Measurements from ENCODE around the gene CYP2S1.
"Not testable (repeated sequence)": the region's sequence is repeated elsewhere in the genome, so short reads cannot be mapped to it uniquely, and the experiment has no call there.

The CYP2S1 gene

GRCh38 chr19:41226053-41226873 is 33.2 kb downstream of the CYP2S1 start:
- Histone ChIP-seq H3K56ac (ENCODE audit: low read length) (peak overlapping the region; percentile 90), H3K27me3 (ENCODE audit: insufficient read depth, low read length, poor library complexity) (no peaks in the 10 kb centered on the region), H2BK15ac (replicated peaks; ENCODE audit: low read depth) (no peak overlapping the region), H2BK5ac (ENCODE audit: low read length) (peak overlapping the region; percentile 33), H3K79me2 (ENCODE audit: control insufficient read depth, insufficient read depth, low read length) (no peaks in the 10 kb centered on the region), H3K4me3 (ENCODE audit: low read length) (peak overlapping the region; percentile 21), H2AK5ac (ENCODE audit: low read length) (no peak overlapping the region), H3K9ac (ENCODE audit: low read length) (peak overlapping the region; percentile 70), H2BK120ac (ENCODE audit: low read depth, low read length) (no peak overlapping the region), H3K18ac (ENCODE audit: low read length) (peak overlapping the region; percentile 20), H3K36me3 (ENCODE audit: control insufficient read depth, insufficient read depth, low read length) (no peaks in the 10 kb centered on the region), H3K23ac (ENCODE audit: low read length) (peak overlapping the region; percentile 75), H3K4me2 (ENCODE audit: low read length) (peak overlapping the region; percentile 42), H3K79me1 (ENCODE audit: low read length) (no peaks in the 10 kb centered on the region), H3K4me1 (ENCODE audit: control insufficient read depth, low read depth, low read length) (peaks cover 8% of the 10 kb centered on the region), H3K4ac (ENCODE audit: low read depth, low read length) (peak overlapping the region; percentile 44), H3K27ac (ENCODE audit: low read depth, low read length) (peak overlapping the region; percentile 73), H4K8ac (ENCODE audit: low read depth, low read length) (no peak overlapping the region), H4K5ac (ENCODE audit: low read length) (no peak overlapping the region)
- peak; percentile 76 for DNase-seq
- no CpG with 5 or more reads among the region's 67 CpGs for WGBS (ENCODE audit: extremely low coverage, insufficient coverage, low lambda C conversion rate)

GRCh38 chr19:41226874-41227390 is 33.9 kb downstream of the CYP2S1 start:
- H3K18ac ChIP-seq (ENCODE audit: low read length), result no peak overlapping the region
- H2BK120ac ChIP-seq (ENCODE audit: low read depth, low read length), result no peak overlapping the region
- no peak overlapping the region for H3K4me3 ChIP-seq (ENCODE audit: low read length)
- H3K4me2 ChIP-seq (ENCODE audit: low read length), result no peak overlapping the region
- no peaks in the 10 kb centered on the region for H3K79me2 ChIP-seq (ENCODE audit: control insufficient read depth, insufficient read depth, low read length)
- H3K79me1 ChIP-seq (ENCODE audit: low read length), result no peaks in the 10 kb centered on the region
- WGBS (ENCODE audit: extremely low coverage, insufficient coverage, low lambda C conversion rate), result no CpG with 5 or more reads among the region's 9 CpGs
- peak overlapping the region; percentile 39 for H2BK5ac ChIP-seq (ENCODE audit: low read length)
- no peak overlapping the region for H4K5ac ChIP-seq (ENCODE audit: low read length)
- peak overlapping the region; percentile 75 for H3K23ac ChIP-seq (ENCODE audit: low read length)
- peak overlapping the region; percentile 90 for H3K56ac ChIP-seq (ENCODE audit: low read length)
- no peak overlapping the region for H3K4ac ChIP-seq (ENCODE audit: low read depth, low read length)
- peak overlapping the region; percentile 70 for H3K9ac ChIP-seq (ENCODE audit: low read length)
- no peaks in the 10 kb centered on the region for H3K27me3 ChIP-seq (ENCODE audit: insufficient read depth, low read length, poor library complexity)
- no peak overlapping the region for H2AK5ac ChIP-seq (ENCODE audit: low read length)
- H3K4me1 ChIP-seq (ENCODE audit: control insufficient read depth, low read depth, low read length), result peaks cover 8% of the 10 kb centered on the region
- no peak overlapping the region for H2BK15ac ChIP-seq (replicated peaks; ENCODE audit: low read depth)
- no peaks in the 10 kb centered on the region for H3K36me3 ChIP-seq (ENCODE audit: control insufficient read depth, insufficient read depth, low read length)
- H4K8ac ChIP-seq (ENCODE audit: low read depth, low read length), result no peak overlapping the region
- peak overlapping the region; percentile 4 for H3K27ac ChIP-seq (ENCODE audit: low read depth, low read length)
- DNase-seq, result no peak

GRCh38 chr19:41228486-41228885 is 35.5 kb downstream of the CYP2S1 start:
- H4K5ac ChIP-seq (ENCODE audit: low read length), result no peak overlapping the region
- no peaks in the 10 kb centered on the region for H3K27me3 ChIP-seq (ENCODE audit: insufficient read depth, low read length, poor library complexity)
- H3K4ac ChIP-seq (ENCODE audit: low read depth, low read length), result no peak overlapping the region
- no peak overlapping the region for H3K4me2 ChIP-seq (ENCODE audit: low read length)
- H3K27ac ChIP-seq (ENCODE audit: low read depth, low read length), result no peak overlapping the region
- no peak overlapping the region for H2AK5ac ChIP-seq (ENCODE audit: low read length)
- no peak overlapping the region for H2BK15ac ChIP-seq (replicated peaks; ENCODE audit: low read depth)
- H2BK5ac ChIP-seq (ENCODE audit: low read length), result no peak overlapping the region
- DNase-seq, result no peak
- no peaks in the 10 kb centered on the region for H3K79me2 ChIP-seq (ENCODE audit: control insufficient read depth, insufficient read depth, low read length)
- no CpG with 5 or more reads among the region's 3 CpGs for WGBS (ENCODE audit: extremely low coverage, insufficient coverage, low lambda C conversion rate)
- H3K4me3 ChIP-seq (ENCODE audit: low read length), result no peak overlapping the region
- H2BK120ac ChIP-seq (ENCODE audit: low read depth, low read length), result no peak overlapping the region
- no peak overlapping the region for H3K9ac ChIP-seq (ENCODE audit: low read length)
- H4K8ac ChIP-seq (ENCODE audit: low read depth, low read length), result no peak overlapping the region
- H3K79me1 ChIP-seq (ENCODE audit: low read length), result no peaks in the 10 kb centered on the region
- H3K56ac ChIP-seq (ENCODE audit: low read length), result no peak overlapping the region
- peaks cover 8% of the 10 kb centered on the region for H3K4me1 ChIP-seq (ENCODE audit: control insufficient read depth, low read depth, low read length)
- no peak overlapping the region for H3K18ac ChIP-seq (ENCODE audit: low read length)
- no peak overlapping the region for H3K23ac ChIP-seq (ENCODE audit: low read length)
- H3K36me3 ChIP-seq (ENCODE audit: control insufficient read depth, insufficient read depth, low read length), result no peaks in the 10 kb centered on the region

- H4K8ac ChIP-seq (ENCODE audit: low read depth, low read length); H3K27me3 ChIP-seq (ENCODE audit: insufficient read depth, low read length, poor library complexity); H3K18ac ChIP-seq (ENCODE audit: low read length); H3K79me1 ChIP-seq (ENCODE audit: low read length); H3K4me2 ChIP-seq (ENCODE audit: low read length); H2AK5ac ChIP-seq (ENCODE audit: low read length); H3K9ac ChIP-seq (ENCODE audit: low read length); H4K5ac ChIP-seq (ENCODE audit: low read length); H3K27ac ChIP-seq (ENCODE audit: low read depth, low read length); H3K4ac ChIP-seq (ENCODE audit: low read depth, low read length); H3K23ac ChIP-seq (ENCODE audit: low read length); H2BK120ac ChIP-seq (ENCODE audit: low read depth, low read length); H3K4me3 ChIP-seq (ENCODE audit: low read length); H2BK5ac ChIP-seq (ENCODE audit: low read length); H3K56ac ChIP-seq (ENCODE audit: low read length); H3K79me2 ChIP-seq (ENCODE audit: control insufficient read depth, insufficient read depth, low read length); H2BK15ac ChIP-seq (replicated peaks; ENCODE audit: low read depth); DNase-seq; H3K36me3 ChIP-seq (ENCODE audit: control insufficient read depth, insufficient read depth, low read length); H3K4me1 ChIP-seq (ENCODE audit: control insufficient read depth, low read depth, low read length): not testable (repeated sequence)
- WGBS (ENCODE audit: extremely low coverage, insufficient coverage, low lambda C conversion rate), result no CpG with 5 or more reads among the region's 5 CpGs
These were observed 36.3 kb downstream of the CYP2S1 start for GRCh38 chr19:41229338-41229737.

DNA sequence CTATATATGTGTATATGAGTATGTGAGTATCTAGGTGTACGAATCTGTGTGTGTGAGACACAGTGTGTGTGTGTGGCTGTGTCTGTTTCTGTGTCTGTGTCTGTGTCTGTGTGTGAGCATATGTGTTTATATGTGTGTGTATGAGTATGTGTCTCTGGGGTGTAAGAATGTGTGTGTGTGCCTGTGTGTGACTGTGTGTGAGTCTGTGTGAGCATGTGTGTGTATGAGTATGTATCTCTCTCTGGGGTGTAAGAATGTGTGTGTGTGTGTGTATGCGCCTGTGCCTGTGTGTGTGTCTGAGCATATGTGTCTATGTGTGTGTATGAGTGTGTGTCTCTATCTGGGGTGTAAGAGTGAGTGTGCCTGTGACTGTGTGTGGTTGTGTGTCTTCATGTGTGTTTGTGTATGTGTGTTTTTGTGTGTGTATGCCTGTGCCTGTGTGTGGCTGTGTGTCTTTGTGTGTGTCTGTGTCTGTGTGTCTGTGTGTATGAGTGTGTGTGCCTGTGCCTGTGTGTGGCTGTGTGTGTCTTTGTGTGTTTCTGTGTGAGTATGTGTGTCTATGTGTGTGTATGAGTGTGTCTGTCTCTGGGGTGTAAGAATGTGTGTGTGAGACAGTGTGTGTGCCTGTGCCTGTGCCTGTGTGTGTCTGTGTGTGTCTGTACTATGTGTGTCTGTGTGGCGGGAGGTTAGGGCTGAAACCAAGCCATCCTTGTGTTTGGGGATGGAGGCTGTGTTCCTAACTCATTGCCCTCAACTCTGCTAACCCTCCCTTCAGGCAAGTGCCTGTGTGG is 37.2 kb downstream of the CYP2S1 start:
- H2BK120ac ChIP-seq (ENCODE audit: low read depth, low read length), result no peak overlapping the region
- DNase-seq, result no peak
- H3K4me1 ChIP-seq (ENCODE audit: control insufficient read depth, low read depth, low read length), result peaks cover 8% of the 10 kb centered on the region
- H3K79me1 ChIP-seq (ENCODE audit: low read length), result no peaks in the 10 kb centered on the region
- H3K27ac ChIP-seq (ENCODE audit: low read depth, low read length), result no peak overlapping the region
- H2AK5ac ChIP-seq (ENCODE audit: low read length), result no peak overlapping the region
- H3K4me3 ChIP-seq (ENCODE audit: low read length), result no peak overlapping the region
- no peaks in the 10 kb centered on the region for H3K79me2 ChIP-seq (ENCODE audit: control insufficient read depth, insufficient read depth, low read length)
- H3K4ac ChIP-seq (ENCODE audit: low read depth, low read length), result no peak overlapping the region
- no peak overlapping the region for H3K4me2 ChIP-seq (ENCODE audit: low read length)
- H3K56ac ChIP-seq (ENCODE audit: low read length), result no peak overlapping the region
- no CpG with 5 or more reads among the region's 3 CpGs for WGBS (ENCODE audit: extremely low coverage, insufficient coverage, low lambda C conversion rate)
- H3K23ac ChIP-seq (ENCODE audit: low read length), result no peak overlapping the region
- H2BK5ac ChIP-seq (ENCODE audit: low read length), result no peak overlapping the region
- H4K8ac ChIP-seq (ENCODE audit: low read depth, low read length), result no peak overlapping the region
- H3K9ac ChIP-seq (ENCODE audit: low read length), result no peak overlapping the region
- no peaks in the 10 kb centered on the region for H3K27me3 ChIP-seq (ENCODE audit: insufficient read depth, low read length, poor library complexity)
- no peak overlapping the region for H3K18ac ChIP-seq (ENCODE audit: low read length)
- no peak overlapping the region for H4K5ac ChIP-seq (ENCODE audit: low read length)
- H3K36me3 ChIP-seq (ENCODE audit: control insufficient read depth, insufficient read depth, low read length), result no peaks in the 10 kb centered on the region
- H2BK15ac ChIP-seq (replicated peaks; ENCODE audit: low read depth), result no peak overlapping the region

Measured in mesendoderm (in vitro differentiated cells).